Psoas muscle (tissue), 8 donors: ENCODE data around the gene DDX24. TPM values are rescaled to one million over a fixed set of nuclear protein-coding genes. Genes with fewer than 3 reads are reported as not detected.
A peak's percentile ranks its signal among the peaks of the same experiment; 100 is the strongest.

Experiments
- ATAC-seq, 4 donors: fragments of 200-7000 bp; cut with Tn5 transposase; one replicate each; pipeline ENCODE4 v1.9.1; 2020; ENCODE audit warnings: moderate library complexity in 3 of 4, mild to moderate bottlenecking in 2 of 4
- DNase-seq, 2 donors: peaks; one replicate each; pipeline ENCODE4 v3.0.0-alpha.2; 2020
- H3K27ac ChIP-seq: fragments of 200-600 bp; one replicate; pipeline ENCODE4 v1.8.0; 2022
- H3K27me3 ChIP-seq, 3 donors: fragments of 200-600 bp in 1 of 3; one replicate each; pipeline versions ENCODE4 v1.6.1 to v1.8.0; 2013 to 2022; ENCODE audit warnings: low read length in 2 of 3, mild to moderate bottlenecking in 2 of 3, moderate library complexity in 1 of 3; ENCODE audit not compliant: insufficient read depth in 3 of 3
- H3K36me3 ChIP-seq, 2 donors: fragments of 200-600 bp in 1 of 2; one replicate each; pipeline versions ENCODE4 v1.6.1 to v1.8.0; 2013 to 2022; ENCODE audit warnings: low read depth in 1 of 2, mild to moderate bottlenecking in 1 of 2, moderate library complexity in 1 of 2; ENCODE audit not compliant: insufficient read depth in 1 of 2
- H3K4me1 ChIP-seq: fragments of 200-600 bp; one replicate; pipeline ENCODE4 v1.8.0; 2022
- H3K4me3 ChIP-seq: fragments of 200-600 bp; one replicate; pipeline ENCODE4 v1.8.0; 2022; ENCODE audit warnings: mild to moderate bottlenecking
- H3K9me3 ChIP-seq: fragments of 200-600 bp; one replicate; pipeline ENCODE4 v1.8.0; 2022
- WGBS, 3 donors: extraction: QIAGEN DNeasy Blood & Tissue Kit; methylation state at CpG; one replicate each; pipeline versions ENCODE4 v1.1.6 to v1.1.7; 2013; 5-methylcytosine and 5-hydroxymethylcytosine counted together
- intact Hi-C, 2 donors: fragments of 100-400 bp; cut with DNase I; formaldehyde crosslinking; loops; one replicate each; pipeline versions ENCODE4 v1.11.0 to v1.14.2; 2022
- polyA plus RNA-seq, 3 donors: library from polyadenylated mRNA; stranded (reverse); fragments of 200-250 nt; gene quantifications; one replicate each; pipeline ENCODE4 v1.2.3, GENCODE V29; 2013
- total RNA-seq, 4 donors: library from RNA; stranded (reverse); fragmentation: NEBNext Ultra II Directional in 2 of 4; extraction: Animal tissue kit (Norgen Biotek cat#: 25700) in 2 of 4; gene quantifications; one replicate each; pipeline versions ENCODE4 v1.2.1 to v1.2.4, GENCODE V29; 2021 to 2023
- TF ChIP-seq, protein P1 (sequence below): fragments of 200-600 bp; IDR thresholded peaks from one replicate; pipeline ENCODE4 v1.8.0; 2022; ENCODE audit warnings: antibody characterized with exemption
- donor health status: healthy with polysubstance abuse.
- donor health status: DM: no; HTN: no; CAD: no; lungs with moderate emphysema.
- donor health status: Bipolar disorder and iron deficiency.
- donor health status: healthy.
- donor health status: DM: yes; HTN: yes; CAD: no.
- donor health status: DM: no; HTN: no; CAD: no.
- donor health status: DM: no; HTN: no; CAD: no.
- donor health status: DM: yes; HTN: yes; CAD: no.

DDX24 gene
- total and polyA plus RNA-seq, 7 donors: 66.5 to 190 (median 145) TPM

DNA sequence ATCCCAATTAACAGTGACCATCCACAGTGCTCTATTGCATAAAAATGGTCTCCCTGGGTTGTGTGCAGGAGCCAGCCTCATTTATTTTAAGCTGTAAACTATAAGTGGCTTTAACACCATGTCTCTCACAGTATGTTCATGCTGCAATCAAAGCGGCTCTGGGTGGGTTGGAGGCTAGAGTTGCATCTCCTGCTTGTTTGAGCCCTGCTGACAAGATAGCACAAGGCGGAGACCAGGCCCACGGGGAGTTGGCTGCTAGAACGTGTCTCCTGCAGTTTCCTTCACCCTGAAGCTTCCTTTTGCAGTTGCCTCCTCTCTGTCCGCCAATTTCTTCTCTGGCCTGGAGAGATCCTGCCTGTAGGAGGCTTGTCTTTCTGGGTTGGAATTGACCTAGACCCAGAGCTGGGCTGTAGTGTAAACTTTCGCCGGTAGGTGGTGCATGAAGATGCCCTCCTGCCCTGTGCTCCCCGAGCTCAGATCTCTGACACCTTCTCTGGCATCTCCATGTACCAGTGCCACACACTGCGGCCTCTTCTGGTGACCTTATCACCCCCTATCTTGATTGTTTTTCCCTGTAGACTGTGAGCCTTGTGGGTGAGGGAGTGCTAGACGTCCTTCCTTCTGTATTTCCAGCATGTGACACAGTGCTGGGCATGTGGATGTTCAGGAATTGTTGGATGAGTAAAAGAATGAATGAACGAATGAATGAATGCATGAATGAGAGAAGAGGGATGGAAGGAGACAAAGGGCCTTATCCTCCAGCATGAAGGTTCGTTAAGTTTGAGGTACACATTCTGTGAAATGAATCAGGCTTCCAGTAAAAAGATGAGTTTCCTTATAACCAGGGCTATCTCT, 44.5 kb downstream of the DDX24 start:
- DNase-seq: peak; percentile 67 to 83
- peak; percentile 90 to 97 (median 94) for ATAC-seq
- WGBS, 3 donors: 30 to 37% (median 30%) methylated on average over 12 of the region's 12 CpGs
- Histone ChIP-seq H3K4me3 (no peak overlapping the region), H3K9me3 (no peaks in the 10 kb centered on the region), H3K27ac (no peak overlapping the region), H3K27me3 (no peaks in the 10 kb centered on the region), H3K4me1 (peaks cover 2% of the 10 kb centered on the region), H3K36me3 (no peaks in the 10 kb centered on the region)
- TF ChIP-seq, protein P1, sequence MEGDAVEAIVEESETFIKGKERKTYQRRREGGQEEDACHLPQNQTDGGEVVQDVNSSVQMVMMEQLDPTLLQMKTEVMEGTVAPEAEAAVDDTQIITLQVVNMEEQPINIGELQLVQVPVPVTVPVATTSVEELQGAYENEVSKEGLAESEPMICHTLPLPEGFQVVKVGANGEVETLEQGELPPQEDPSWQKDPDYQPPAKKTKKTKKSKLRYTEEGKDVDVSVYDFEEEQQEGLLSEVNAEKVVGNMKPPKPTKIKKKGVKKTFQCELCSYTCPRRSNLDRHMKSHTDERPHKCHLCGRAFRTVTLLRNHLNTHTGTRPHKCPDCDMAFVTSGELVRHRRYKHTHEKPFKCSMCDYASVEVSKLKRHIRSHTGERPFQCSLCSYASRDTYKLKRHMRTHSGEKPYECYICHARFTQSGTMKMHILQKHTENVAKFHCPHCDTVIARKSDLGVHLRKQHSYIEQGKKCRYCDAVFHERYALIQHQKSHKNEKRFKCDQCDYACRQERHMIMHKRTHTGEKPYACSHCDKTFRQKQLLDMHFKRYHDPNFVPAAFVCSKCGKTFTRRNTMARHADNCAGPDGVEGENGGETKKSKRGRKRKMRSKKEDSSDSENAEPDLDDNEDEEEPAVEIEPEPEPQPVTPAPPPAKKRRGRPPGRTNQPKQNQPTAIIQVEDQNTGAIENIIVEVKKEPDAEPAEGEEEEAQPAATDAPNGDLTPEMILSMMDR: peak; percentile 86
- intact Hi-C loops: loop anchor here (1.0 to 5.0 kb wide), 3 partner anchors 100 to 141 kb away; no protein-coding TSS in a partner anchor

DNA sequence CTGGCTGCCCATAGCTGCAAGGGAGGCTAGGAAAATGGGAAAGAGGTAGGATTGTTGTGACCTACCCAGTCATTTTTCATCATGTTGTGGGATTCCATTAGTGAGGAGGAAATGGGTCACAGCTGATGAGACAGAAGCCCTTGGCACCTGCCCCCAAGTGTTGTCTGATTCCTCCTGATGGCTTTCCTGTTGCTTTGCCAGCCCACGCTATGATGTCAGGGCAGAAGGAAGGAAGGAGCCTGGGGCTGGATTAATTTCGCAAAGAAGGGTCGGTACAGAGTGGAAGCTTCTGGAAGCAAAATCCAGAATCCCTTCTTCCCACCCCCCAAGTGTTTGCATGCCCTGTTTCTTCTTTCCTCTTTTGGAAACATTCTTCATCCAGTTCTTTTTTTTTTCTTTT, 46.1 kb downstream of the DDX24 start:
- H3K36me3 ChIP-seq: no peaks in the 10 kb centered on the region
- no peak overlapping the region for H3K4me3 ChIP-seq
- TF ChIP-seq, protein P1: no peak
- ATAC-seq (no peak), DNase-seq (no peak)
- H3K9me3 ChIP-seq: no peaks in the 10 kb centered on the region
- 83 to 91% (median 83%) methylated on average over 3 of the region's 3 CpGs for WGBS, 3 donors
- no peaks in the 10 kb centered on the region for H3K4me1 ChIP-seq
- no peak overlapping the region for H3K27ac ChIP-seq
- H3K27me3 ChIP-seq: no peaks in the 10 kb centered on the region
- intact Hi-C loops: loop anchor here in 1 of 2 donors (5.0 kb wide), 1 partner anchor 142 kb away; no protein-coding TSS in a partner anchor

DNA sequence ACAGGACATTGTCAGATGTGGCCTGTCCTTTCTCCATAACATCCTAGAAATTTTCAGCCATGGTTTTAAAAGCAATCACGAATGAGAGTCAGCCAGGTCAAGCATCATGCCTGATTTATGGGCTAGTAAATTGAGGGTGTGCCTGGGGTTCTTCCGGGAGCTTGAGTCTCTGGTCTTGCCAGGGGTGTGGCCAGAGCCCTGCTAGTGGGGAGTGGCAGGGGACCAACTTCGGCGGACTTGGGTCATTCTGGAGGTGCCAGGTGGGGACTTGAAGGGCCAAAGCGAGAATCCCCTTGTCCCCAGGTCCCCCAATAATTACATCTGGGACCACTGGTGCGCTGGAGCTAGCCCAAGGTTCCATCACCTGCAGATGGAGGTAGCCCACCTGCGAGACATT, 49.1 kb downstream of the DDX24 start:
- Histone ChIP-seq H3K27ac (no peak overlapping the region), H3K9me3 (no peaks in the 10 kb centered on the region), H3K4me1 (no peaks in the 10 kb centered on the region), H3K4me3 (no peak overlapping the region), H3K36me3 (no peaks in the 10 kb centered on the region), H3K27me3 (no peaks in the 10 kb centered on the region)
- 71 to 74% (median 73%) methylated on average over 7 of the region's 7 CpGs for WGBS, 3 donors
- TF ChIP-seq, protein P1: no peak
- no peak for ATAC-seq
- intact Hi-C loops: no loop called here
- no peak for DNase-seq

DNA sequence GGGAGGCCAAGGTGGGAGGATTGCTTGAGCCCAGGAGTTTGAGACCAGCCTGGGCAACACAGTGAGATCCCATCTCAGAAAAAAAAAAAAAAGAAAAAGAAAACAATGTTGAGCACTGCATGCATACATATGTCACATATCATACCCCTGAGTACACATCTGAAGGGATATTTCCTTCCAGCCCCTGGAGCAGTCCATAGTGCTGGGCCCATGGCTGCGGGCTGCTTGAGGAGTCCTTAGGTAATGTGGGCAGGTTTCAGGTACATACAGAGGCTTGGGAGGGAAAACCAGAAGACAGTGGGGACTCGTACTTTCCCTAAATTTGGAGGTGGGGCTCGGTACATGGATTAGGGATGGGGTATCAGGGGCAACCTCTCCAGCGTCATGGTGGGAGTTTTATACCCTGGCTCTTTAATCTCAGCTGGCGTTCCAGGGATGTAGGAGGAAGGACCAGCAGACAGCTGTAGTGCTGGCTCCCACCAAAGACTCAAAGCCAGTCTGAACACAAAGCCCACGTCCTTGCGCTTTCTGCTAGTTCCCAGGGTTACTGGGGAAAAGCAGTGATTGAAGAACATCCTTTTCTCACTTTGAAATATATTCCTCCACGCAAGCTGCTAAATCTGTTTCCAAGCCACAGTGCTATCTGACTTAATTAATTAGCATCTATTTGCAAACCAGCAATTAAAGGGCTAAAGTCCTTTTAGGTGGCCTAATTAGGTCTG, 49.7 kb downstream of the DDX24 start:
- no peak overlapping the region for H3K4me3 ChIP-seq
- 85 to 90% (median 86%) methylated on average over 8 of the region's 8 CpGs for WGBS, 3 donors
- TF ChIP-seq, protein P1: no peak
- DNase-seq: no peak
- no peaks in the 10 kb centered on the region for H3K36me3 ChIP-seq
- no peaks in the 10 kb centered on the region for H3K4me1 ChIP-seq
- no peak for ATAC-seq
- no peaks in the 10 kb centered on the region for H3K9me3 ChIP-seq
- intact Hi-C loops: no loop called here
- no peaks in the 10 kb centered on the region for H3K27me3 ChIP-seq
- H3K27ac ChIP-seq: no peak overlapping the region
